K562 (cell line): ENCODE results near the gene RCE1. TPM values are rescaled to one million over a fixed set of nuclear protein-coding genes. Genes with fewer than 3 reads are reported as not detected.

Source experiments
- CCAR2 ChIP-seq: fragments of 200-400 bp; formaldehyde crosslinking; IDR thresholded peaks from 2 replicates; pipeline ENCODE4 v1.6.1; 2017; ENCODE audit warnings: mild to moderate bottlenecking, low read depth, low read length
- CREM ChIP-seq: IDR thresholded peaks from 2 replicates; pipeline ENCODE4 v1.6.1; 2014; ENCODE audit warnings: antibody characterized with exemption, low read depth
- CTCF ChIP-seq, 3 experiments: IDR thresholded peaks in 2 of 3; conservative IDR thresholded peaks in 1 of 3; 2 replicates each; pipeline ENCODE4 v1.5.1; 2011 to 2012; ENCODE audit warnings: low read length in 3 of 3, mild to moderate bottlenecking in 3 of 3, control low read depth in 2 of 3, improper control_type of control experiment in 1 of 3, inconsistent platforms in 1 of 3, low read depth in 1 of 3, mixed read lengths in 1 of 3, moderate library complexity in 1 of 3; ENCODE audit not compliant: insufficient read depth in 2 of 3
- E2F6 ChIP-seq, 2 experiments: IDR thresholded peaks; 2 replicates each; pipeline ENCODE4 v1.6.1; 2011; ENCODE audit warnings: borderline replicate concordance in 1 of 2, control low read depth in 1 of 2, low read depth in 1 of 2, low read length in 1 of 2, mild to moderate bottlenecking in 1 of 2, mixed read lengths in 1 of 2, moderate library complexity in 1 of 2; ENCODE audit not compliant: insufficient read depth in 1 of 2, insufficient read length in 1 of 2, poor library complexity in 1 of 2, severe bottlenecking in 1 of 2; ENCODE audit errors: extremely low read depth in 1 of 2
- GABPB1 ChIP-seq: sonication (generic); formaldehyde crosslinking; IDR thresholded peaks from 2 replicates; pipeline ENCODE4 v1.8.0; 2022; ENCODE audit warnings: mild to moderate bottlenecking, missing genetic modification reagents
- HDAC2 ChIP-seq: fragments of 450-650 bp; IDR thresholded peaks from 2 replicates; pipeline ENCODE4 v1.6.1; 2016; ENCODE audit warnings: mild to moderate bottlenecking
- MXI1 ChIP-seq: IDR thresholded peaks from 2 replicates; pipeline ENCODE4 v1.6.1; 2011; ENCODE audit warnings: low read depth, mild to moderate bottlenecking, improper control_type of control experiment, low read length
- NRF1 ChIP-seq, 2 experiments: fragments of 450-650 bp; IDR thresholded peaks in 1 of 2; conservative IDR thresholded peaks in 1 of 2; 2 replicates each; pipeline ENCODE4 v1.6.1; 2014; ENCODE audit warnings: mild to moderate bottlenecking in 2 of 2
- PHF20 ChIP-seq: fragments of 450-650 bp; IDR thresholded peaks from 2 replicates; pipeline ENCODE4 v1.6.1; 2018; ENCODE audit not compliant: partially characterized antibody
- POLR2G ChIP-seq: fragments of 200-400 bp; formaldehyde crosslinking; IDR thresholded peaks from 2 replicates; pipeline ENCODE4 v1.6.1; 2017; ENCODE audit warnings: low read depth, mild to moderate bottlenecking, antibody characterized with exemption, low read length, moderate library complexity
- SAFB ChIP-seq: fragments of 200-400 bp; formaldehyde crosslinking; IDR thresholded peaks from 2 replicates; pipeline ENCODE4 v1.6.1; 2017; ENCODE audit warnings: low read depth, low read length, borderline replicate concordance
- SMC3 ChIP-seq: conservative IDR thresholded peaks from 2 replicates; pipeline ENCODE4 v1.6.1; 2011; ENCODE audit warnings: low read depth, low read length, improper control_type of control experiment; ENCODE audit not compliant: insufficient read depth
- TAF1 ChIP-seq: IDR thresholded peaks from 2 replicates; pipeline ENCODE4 v1.6.1; 2011; ENCODE audit warnings: mild to moderate bottlenecking, low read length, moderate library complexity; ENCODE audit not compliant: insufficient read depth, control insufficient read depth, severe bottlenecking; ENCODE audit errors: extremely low read depth
- TAF7 ChIP-seq: fragments of 450-650 bp; IDR thresholded peaks from 2 replicates; pipeline ENCODE4 v1.6.1; 2016; ENCODE audit warnings: missing genetic modification characterization, missing compliant biosample characterization
- USF2 ChIP-seq: sonication (generic); formaldehyde crosslinking; IDR thresholded peaks from 2 replicates; pipeline ENCODE4 v1.5.0; 2020; ENCODE audit warnings: missing genetic modification reagents
- ZMIZ1 ChIP-seq, 2 experiments: fragments of 150-350 bp in 1 of 2; IDR thresholded peaks; 2 replicates each; pipeline ENCODE4 v1.6.1; 2012 to 2016; ENCODE audit warnings: low read depth in 2 of 2, low read length in 2 of 2, mild to moderate bottlenecking in 1 of 2, moderate library complexity in 1 of 2
- ZNF134 ChIP-seq: fragments of 250-450 bp; sonication (Bioruptor Pico); conservative IDR thresholded peaks from 2 replicates; pipeline ENCODE4 v1.4.0; 2020
- polyA plus RNA-seq, 8 experiments: library from polyadenylated mRNA; depleted of rRNA in 4 of 8; stranded (reverse) in 5 of 8; unstranded in 3 of 8; fragments of >200 nt; fragmentation: Nextera tagmentation in 2 of 8; fragmentation: Illumina TruSeq in 1 of 8; extraction: Ambion mirVana in 2 of 8; extraction: Trizol in 1 of 8; gene quantifications; 2 replicates each; pipeline versions ENCODE4 v1.2.1 to v1.2.3, GENCODE V29; 2011 to 2014; ENCODE audit warnings: inconsistent platforms in 1 of 8, missing spikeins in 1 of 8
- total RNA-seq, 7 experiments: library from RNA; depleted of rRNA in 6 of 7; stranded (reverse); fragments of >200 nt in 6 of 7; fragmentation: Illumina TruSeq in 2 of 7; extraction: Trizol in 2 of 7; gene quantifications; 2 replicates each; pipeline versions ENCODE4 v1.2.1 to v1.2.3, GENCODE V29; 2011 to 2021; ENCODE audit warnings: low replicate concordance in 1 of 7

The RCE1 gene
- total and polyA plus RNA-seq, 9 of the 15 experiments (the other 6 are each of a cell fraction or from before 2014, with no cell fraction given), result 0.75 to 41.5 (median 15.1) TPM

GRCh38 chr11:66868726-66869566 is 25.7 kb downstream of the RCE1 start (continued):
- TF ChIP-seq CCAR2, result no peak
- TF ChIP-seq MXI1, result peak; percentile 24; the same call in 1 of the 2 replicates
- peak; percentile 10 for TF ChIP-seq PHF20
- TF ChIP-seq GABPB1 (CRISPR knock-in tag), result peak; percentile 41; the same call in 1 of the 2 replicates
- peak; percentile 72 for TF ChIP-seq ZNF134 (CRISPR knock-in tag)
- TF ChIP-seq CREM, result peak; percentile 65
- TF ChIP-seq CTCF (IDR thresholded peaks at IDR 0.05 in 2 of 3, conservative IDR thresholded peaks at IDR 0.05 in 1 of 3; ENCODE audit: insufficient read depth in 2 of 3, low read depth in 1 of 3, low read length in 3 of 3), result peak; percentile 85 to 99 (median 89)
- no peak for TF ChIP-seq ZMIZ1 (IDR thresholded peaks at IDR 0.05; ENCODE audit: low read depth in 2 of 2, low read length in 2 of 2)
- TF ChIP-seq SMC3, result peak; percentile 56; the same call in 1 of the 2 replicates
- no peak for TF ChIP-seq TAF1
- peak; percentile 48 for TF ChIP-seq POLR2G
- peak; percentile 58 for TF ChIP-seq USF2 (CRISPR knock-in tag)
- peak; percentile 56 to 66 for TF ChIP-seq NRF1 (conservative IDR thresholded peaks at IDR 0.05 in 1 of 2, IDR thresholded peaks at IDR 0.05 in 1 of 2)
- peak; percentile 32 to 75 for TF ChIP-seq E2F6 (IDR thresholded peaks at IDR 0.05; ENCODE audit: borderline replicate concordance in 1 of 2, extremely low read depth in 1 of 2, insufficient read depth in 1 of 2, insufficient read length in 1 of 2, low read depth in 1 of 2, low read length in 1 of 2, poor library complexity in 1 of 2, severe bottlenecking in 1 of 2)
- TF ChIP-seq HDAC2, result 0 out of 2 replicates have a peak, but pooled peaks have one; percentile 26
- TF ChIP-seq SAFB, result peak; percentile 67; the same call in 1 of the 2 replicates
- no peak for TF ChIP-seq TAF7 (tag)
